Sciatic nerve (tissue), 2 donors: Measurements from ENCODE around the gene C1orf167. TPM values are rescaled to one million over a fixed set of nuclear protein-coding genes. Genes with fewer than 3 reads are reported as not detected.

ENCODE experiments used
- ATAC-seq: fragments of 200-7000 bp; cut with Tn5 transposase; one replicate; pipeline ENCODE4 v1.9.1; 2020; ENCODE audit warnings: mild to moderate bottlenecking, moderate library complexity
- DNase-seq: peaks from one replicate; pipeline ENCODE4 v3.0.0-alpha.2; 2020; ENCODE audit warnings: low spot score
- intact Hi-C: fragments of 100-400 bp; cut with DNase I; formaldehyde crosslinking; loops from one replicate; pipeline ENCODE4 v1.14.2; 2022
- total RNA-seq: library from RNA; stranded (reverse); fragmentation: NEBNext Ultra II Directional; extraction: Animal tissue kit (Norgen Biotek cat#: 25700); gene quantifications from one replicate; pipeline ENCODE4 v1.2.1, GENCODE V29; 2021
- donor health status: DM: no; HTN: no; CAD: no.
- donor health status: DM: no; HTN: no; CAD: no.

Gene C1orf167
- 4.1 TPM for total RNA-seq

GRCh38 chr1:11761988-11762406, at the start of gene C1orf167:
Gene C1orf167 (plus strand): TSS chr1:11762193. CDS start chr1:11764401, 2,208 bp downstream.
- peak; percentile 43 for ATAC-seq
- DNase-seq = no peak
- intact Hi-C loops = no loop called here

GRCh38 chr1:11712285-11712684, 49.7 kb upstream of the C1orf167 start:
- no peak for DNase-seq
- intact Hi-C loops = no loop called here
- no peak for ATAC-seq

DNA sequence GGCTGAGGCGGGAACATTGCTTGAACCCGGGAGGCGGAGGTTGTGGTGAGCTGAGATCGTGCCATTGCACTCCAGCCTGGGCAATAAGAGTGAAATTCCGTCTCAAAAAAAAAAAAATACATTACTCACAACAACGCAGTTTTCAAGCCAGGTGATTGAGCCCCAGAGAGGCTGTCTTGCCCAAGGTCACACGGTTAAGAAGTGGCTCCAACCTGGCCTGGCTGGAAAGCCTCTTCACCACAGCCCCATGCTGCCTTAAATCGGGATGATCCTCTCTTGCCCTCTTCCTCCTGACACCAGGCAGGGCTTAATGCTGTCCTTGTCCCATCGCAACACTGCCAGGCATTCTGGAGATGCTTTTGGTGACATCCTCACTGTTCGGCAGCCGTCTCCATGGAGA, 48.9 kb upstream of the C1orf167 start:
- DNase-seq = no peak
- no peak for ATAC-seq
- intact Hi-C loops = no loop called here

DNA sequence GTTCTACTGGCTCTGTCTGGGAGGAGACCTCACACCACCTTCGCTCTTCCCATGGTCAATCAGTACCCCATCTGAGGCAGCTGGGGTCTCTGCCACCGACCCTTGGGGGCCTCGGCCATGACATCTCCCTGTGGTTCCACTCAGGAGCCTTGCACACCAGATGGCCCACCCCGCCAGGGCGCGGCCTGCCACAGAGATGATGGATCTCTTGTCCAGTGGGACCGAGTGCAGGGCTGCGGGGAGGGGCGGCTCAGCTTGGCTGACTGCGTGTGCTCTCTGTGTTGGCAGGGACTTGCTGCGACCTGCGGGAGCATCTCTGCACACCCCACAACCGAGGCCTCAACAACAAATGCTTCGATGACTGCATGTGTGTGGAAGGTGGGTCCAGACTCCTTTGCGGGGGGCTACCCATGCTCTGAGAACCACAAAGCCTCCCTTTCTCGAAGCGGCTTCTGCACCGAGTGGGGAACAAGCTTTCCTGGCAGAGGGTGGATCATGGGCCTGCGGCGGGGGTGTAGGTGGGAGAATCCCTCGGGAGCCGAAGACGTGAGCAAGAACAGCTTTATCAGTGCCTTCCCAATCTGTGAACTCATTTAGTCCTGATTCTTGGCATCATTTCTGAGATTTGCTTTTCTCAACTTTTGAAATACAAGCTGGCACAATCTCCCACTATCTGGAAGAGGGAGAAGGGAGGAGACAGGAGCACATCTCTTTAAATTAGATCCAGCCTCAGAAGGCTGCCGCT, 47.0 kb upstream of the C1orf167 start:
- intact Hi-C loops = no loop called here
- DNase-seq (no peak), ATAC-seq (no peak)

DNA sequence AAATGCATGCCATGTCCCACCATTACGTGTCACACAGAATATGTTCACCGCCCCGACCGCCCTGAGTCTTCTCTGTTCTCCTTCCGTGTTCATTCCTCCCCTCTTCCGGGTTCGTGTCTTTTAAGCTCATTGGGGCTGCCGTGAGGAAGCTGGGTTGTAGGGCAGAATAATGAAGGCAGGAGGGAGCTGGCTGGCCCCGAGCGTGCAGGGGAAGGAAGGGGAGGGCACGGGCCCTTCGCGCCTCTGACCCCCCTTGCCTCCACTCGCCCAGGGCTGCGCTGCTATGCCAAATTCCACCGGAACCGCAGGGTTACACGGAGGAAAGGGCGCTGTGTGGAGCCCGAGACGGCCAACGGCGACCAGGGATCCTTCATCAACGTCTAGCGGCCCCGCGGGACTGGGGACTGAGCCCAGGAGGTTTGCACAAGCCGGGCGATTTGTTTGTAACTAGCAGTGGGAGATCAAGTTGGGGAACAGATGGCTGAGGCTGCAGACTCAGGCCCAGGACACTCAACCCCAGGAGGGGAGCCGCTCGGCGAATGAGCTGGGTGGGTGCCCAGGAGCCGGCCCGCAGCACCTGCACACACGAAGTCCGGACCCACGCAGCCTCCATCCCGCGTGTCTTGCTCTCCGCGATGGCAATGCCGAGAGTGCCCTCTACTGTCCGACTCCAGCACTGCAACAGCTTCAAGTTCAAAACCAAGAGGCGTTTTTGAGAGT, 42.5 kb upstream of the C1orf167 start:
- DNase-seq (peak; percentile 92), ATAC-seq (peak; percentile 86)
- intact Hi-C loops = loop anchor here (5.0 kb wide), 1 partner anchor 67 kb away; the partner anchor contains the start of genes FBXO2 and FBXO44

- no peak for ATAC-seq
- intact Hi-C loops = loop anchor here (5.0 kb wide), 1 partner anchor 68 kb away; the partner anchor contains the start of genes FBXO2 and FBXO44
- DNase-seq = no peak
Measured at GRCh38 chr1:11720033-11720376, 42.0 kb upstream of the C1orf167 start.

DNA sequence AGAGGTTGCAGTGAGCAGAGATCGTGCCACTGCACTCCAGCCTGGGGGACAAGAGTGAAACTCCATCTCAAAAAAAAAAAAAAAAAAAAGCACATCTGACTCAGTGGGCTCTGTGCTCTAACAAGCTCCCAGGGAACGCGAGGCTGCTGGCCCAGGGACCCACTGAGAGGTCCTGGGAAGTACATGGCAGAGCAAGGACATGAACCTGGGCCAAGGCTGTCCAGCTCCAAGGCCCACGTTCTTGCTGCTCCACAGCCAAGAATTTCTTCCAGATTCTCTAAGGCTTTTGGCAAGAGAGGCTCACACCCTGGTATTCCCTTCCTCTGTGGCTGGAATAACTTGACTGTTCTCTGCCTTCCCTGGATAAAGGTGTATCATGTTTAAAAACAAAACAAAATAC, 41.5 kb upstream of the C1orf167 start:
- intact Hi-C loops = loop anchor here (5.0 kb wide), 1 partner anchor 68 kb away; the partner anchor contains the start of genes FBXO2 and FBXO44
- ATAC-seq = no peak
- DNase-seq = no peak

DNA sequence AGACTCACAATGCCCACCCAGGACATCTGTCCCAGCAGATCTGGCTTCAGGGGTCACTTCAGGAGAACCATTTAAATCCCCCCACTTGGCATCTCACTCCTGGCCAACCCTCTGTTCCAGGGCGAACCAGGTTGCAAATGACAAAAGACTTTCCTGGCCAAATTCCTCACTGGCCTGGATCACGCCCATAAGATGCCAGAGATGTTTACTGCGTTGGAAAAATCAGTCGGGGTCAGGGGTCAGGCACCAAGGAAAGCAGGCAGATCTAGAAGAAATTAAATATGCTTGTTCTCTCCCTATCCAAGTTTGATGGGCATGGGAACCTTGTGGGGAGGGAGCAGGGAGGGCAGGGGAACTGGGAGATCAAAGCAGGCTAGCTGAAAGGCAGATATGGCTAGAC, 40.7 kb upstream of the C1orf167 start:
- intact Hi-C loops = loop anchor here (5.0 kb wide), 1 partner anchor 69 kb away; the partner anchor contains the start of genes FBXO2 and FBXO44
- DNase-seq (no peak), ATAC-seq (no peak)

- intact Hi-C loops = loop anchor here (5.0 kb wide), 1 partner anchor 70 kb away; the partner anchor contains the start of genes FBXO2 and FBXO44
- ATAC-seq = no peak
- DNase-seq = no peak
Measured at GRCh38 chr1:11722538-11722937, 39.5 kb upstream of the C1orf167 start.

DNA sequence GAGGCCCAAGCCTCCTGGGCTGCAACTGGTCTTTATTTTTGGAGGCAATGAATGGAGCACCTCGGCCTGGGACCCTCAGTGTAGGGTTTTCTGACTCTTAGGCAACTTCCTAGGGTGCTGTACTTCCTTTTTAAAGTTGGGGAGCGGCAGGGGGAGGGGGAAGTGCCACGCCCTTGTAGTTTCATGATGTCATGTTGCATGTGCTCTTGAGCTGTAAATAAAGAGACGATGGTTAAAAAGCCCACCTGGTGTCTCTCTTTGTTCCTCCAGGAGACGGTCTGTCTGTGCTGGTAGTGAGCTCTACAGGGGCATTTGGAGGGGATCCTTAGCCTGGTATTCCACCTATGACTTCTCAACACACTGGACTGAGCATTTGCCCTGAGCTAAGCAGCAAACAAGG, 36.4 kb upstream of the C1orf167 start:
- intact Hi-C loops = no loop called here

GRCh38 chr1:11727119-11727518, 34.9 kb upstream of the C1orf167 start:
- ATAC-seq = no peak
- intact Hi-C loops = no loop called here
- no peak for DNase-seq

More for the DNA sequence above, 36.4 kb upstream of the C1orf167 start:
- ATAC-seq (no peak), DNase-seq (no peak)

- intact Hi-C loops = no loop called here
- DNase-seq (no peak), ATAC-seq (no peak)
Measured at GRCh38 chr1:11728126-11728806, 33.7 kb upstream of the C1orf167 start.

GRCh38 chr1:11729155-11729497, 32.9 kb upstream of the C1orf167 start:
- intact Hi-C loops = no loop called here
- DNase-seq (no peak), ATAC-seq (no peak)

DNA sequence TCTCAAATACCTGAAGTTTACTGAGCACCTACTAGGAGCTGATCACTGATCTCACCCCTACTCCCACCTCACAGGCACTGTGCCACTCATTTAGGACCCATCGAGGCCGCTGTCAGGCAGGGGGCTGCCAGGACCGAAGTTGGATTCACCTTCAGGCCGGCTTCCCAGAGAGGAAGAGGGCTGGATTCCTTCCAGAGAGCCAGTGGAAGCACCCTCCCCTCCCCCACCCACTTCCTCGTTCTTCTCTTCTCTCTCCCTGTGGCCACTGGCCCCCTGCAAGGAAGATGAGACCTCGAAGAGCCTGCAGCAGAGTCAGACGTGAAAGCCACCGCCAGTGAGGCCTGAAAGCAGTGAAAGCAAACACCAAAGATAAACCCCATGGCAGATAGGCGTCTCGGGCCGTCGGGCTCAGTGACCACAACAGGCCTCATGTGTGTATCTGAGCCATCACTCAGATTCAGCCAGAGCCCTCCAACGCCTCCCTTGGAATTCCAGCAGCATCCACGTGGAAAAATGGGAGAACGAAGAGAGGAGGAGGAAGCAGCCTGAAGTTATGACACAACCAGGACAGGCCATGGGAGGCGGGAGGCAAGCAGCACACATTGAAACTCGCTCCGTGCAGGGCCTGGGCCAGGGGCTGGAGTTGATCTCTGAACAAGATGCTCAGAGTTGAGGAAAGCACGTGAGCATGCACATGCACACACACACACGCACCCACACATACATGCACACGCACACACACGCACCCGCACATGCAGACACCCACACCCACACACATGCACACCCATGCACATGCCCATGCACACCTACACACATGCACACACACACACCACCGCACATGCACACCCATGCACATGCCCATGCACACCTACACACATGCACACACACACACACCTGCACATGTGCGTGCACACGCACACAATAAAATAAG, 32.2 kb upstream of the C1orf167 start:
- intact Hi-C loops = loop anchor here (10.0 kb wide), 1 partner anchor 55 kb away; no protein-coding TSS in a partner anchor
- DNase-seq (no peak), ATAC-seq (peak; percentile 1)

DNA sequence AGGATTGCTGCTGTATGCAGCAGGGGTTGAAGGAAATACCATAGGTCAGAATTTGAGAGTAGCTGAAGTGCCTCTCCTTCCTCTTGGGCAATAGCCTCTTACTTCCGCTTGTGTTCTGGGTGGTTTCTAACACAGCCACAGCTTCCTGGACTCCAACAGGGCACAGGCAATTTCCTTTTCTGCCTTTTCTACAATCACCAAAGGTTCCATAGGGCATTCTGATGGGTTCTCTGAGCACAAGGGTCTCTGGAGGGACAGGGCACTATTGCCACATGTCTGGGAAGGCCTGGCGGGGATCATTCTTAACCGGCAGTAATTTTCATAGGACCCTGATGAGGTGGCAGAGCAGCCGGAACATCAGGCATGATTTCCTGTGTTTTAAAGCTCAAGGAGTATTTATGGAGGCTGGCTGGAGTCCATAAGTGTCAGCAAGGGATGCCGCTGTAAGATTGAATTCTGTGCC, 31.5 kb upstream of the C1orf167 start:
- ATAC-seq (peak; percentile 39), DNase-seq (no peak)
- intact Hi-C loops = loop anchor here (10.0 kb wide), 1 partner anchor 54 kb away; no protein-coding TSS in a partner anchor

- peak; percentile 81 for DNase-seq
- intact Hi-C loops = loop anchor here (10.0 kb wide), 1 partner anchor 53 kb away; no protein-coding TSS in a partner anchor
Measured at GRCh38 chr1:11731691-11732283, 30.2 kb upstream of the C1orf167 start.

DNA sequence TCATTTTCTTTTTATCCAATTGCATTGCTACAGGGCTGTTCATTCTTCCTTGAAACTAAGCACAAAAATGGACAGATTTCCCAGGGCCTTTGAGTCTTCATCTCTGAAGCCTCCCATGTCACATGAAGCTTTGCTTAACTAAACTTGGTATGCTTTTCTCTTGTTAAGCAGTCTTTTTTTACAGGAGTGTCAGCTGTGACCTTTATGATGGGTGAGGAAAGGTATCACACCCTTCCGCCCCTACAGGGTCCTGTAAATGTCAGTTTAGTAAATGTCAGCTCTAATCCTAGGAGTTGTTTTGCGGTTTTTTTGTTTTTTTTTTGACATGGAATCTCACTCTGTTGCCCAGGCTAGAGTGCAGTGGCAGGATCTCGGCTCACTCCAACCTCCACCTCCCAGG, 28.7 kb upstream of the C1orf167 start:
- intact Hi-C loops = loop anchor here (10.0 kb wide), 1 partner anchor 51 kb away; no protein-coding TSS in a partner anchor
- no peak for ATAC-seq
- DNase-seq = no peak

More at GRCh38 chr1:11731691-11732283, 30.2 kb upstream of the C1orf167 start:
- ATAC-seq = peak; percentile 80

DNA sequence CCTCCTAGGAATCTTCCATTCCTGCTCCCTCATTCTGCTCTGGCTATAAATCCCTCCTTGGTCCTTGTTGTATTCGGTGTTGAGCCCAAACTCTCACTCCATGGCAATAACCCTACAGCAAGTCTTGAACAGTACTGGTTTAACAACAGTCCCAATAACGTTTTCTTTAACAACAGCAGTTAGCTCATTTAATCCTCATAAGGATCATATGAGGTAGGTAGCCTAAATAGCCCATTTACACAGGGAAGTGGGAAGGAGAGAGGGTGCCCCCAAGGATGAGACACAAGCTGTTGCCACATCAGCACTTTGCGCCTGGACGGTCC, 26.5 kb upstream of the C1orf167 start:
- DNase-seq (no peak), ATAC-seq (no peak)
- intact Hi-C loops = loop anchor here (10.0 kb wide), 1 partner anchor 49 kb away; no protein-coding TSS in a partner anchor
